Measurements from ENCODE around the gene ZNF222.

Gene ZNF222

GRCh38 chr19:44071824-44072542, 46.8 kb downstream of the ZNF222 start, which contains the start of gene ZNF284:
Gene ZNF284 (plus strand): TSS chr19:44072159. CDS start chr19:44076390, 4,231 bp downstream.
- in situ Hi-C loops (cut with HindIII; ENCODE audit: low pct_unique_long_range_greater_than_20kb, low sequenced_read_pairs) = no loop called here
- peak; percentile 68 to 91 for DNase-seq (ENCODE audit: low read depth in 1 of 2, low spot score in 1 of 2)
- TF ChIP-seq JUND (IDR thresholded peaks at IDR 0.05; ENCODE audit: low read depth) = no peak

- in situ Hi-C loops (cut with HindIII; ENCODE audit: low pct_unique_long_range_greater_than_20kb, low sequenced_read_pairs) = no loop called here
- no peak for TF ChIP-seq JUND (IDR thresholded peaks at IDR 0.05; ENCODE audit: low read depth)
- no peak for DNase-seq (ENCODE audit: low read depth in 1 of 2, low spot score in 1 of 2)
Measured at GRCh38 chr19:44072543-44073401, 47.6 kb downstream of the ZNF222 start.

GRCh38 chr19:44076325-44076724, 51.1 kb downstream of the ZNF222 start:
- DNase-seq (ENCODE audit: low read depth in 1 of 2, low spot score in 1 of 2) = no peak
- in situ Hi-C loops (cut with HindIII; ENCODE audit: low pct_unique_long_range_greater_than_20kb, low sequenced_read_pairs) = no loop called here
- no peak for TF ChIP-seq JUND (IDR thresholded peaks at IDR 0.05; ENCODE audit: low read depth)

Data from T47D (cell line).